GM23248 (cell line): ENCODE data around the gene CES3. TPM values are rescaled to one million over a fixed set of nuclear protein-coding genes. Genes with fewer than 3 reads are reported as not detected.

ENCODE experiments used
- DNase-seq: peaks from one replicate; pipeline ENCODE4 v3.0.0-alpha.2; 2015
- H2AFZ ChIP-seq: fragments of 200-600 bp; sonication (generic); 2 replicates; pipeline ENCODE4 v1.6.1; 2016; ENCODE audit warnings: antibody characterized with exemption
- H3F3A ChIP-seq: fragments of 200-600 bp; sonication (generic); 2 replicates; pipeline ENCODE4 v1.6.1; 2016; ENCODE audit warnings: mild to moderate bottlenecking, antibody characterized with exemption, mixed run types; ENCODE audit not compliant: insufficient read depth
- H3K27ac ChIP-seq: fragments of 200-600 bp; sonication (generic); 2 replicates; pipeline ENCODE4 v1.5.1; 2016; ENCODE audit warnings: mild to moderate bottlenecking
- H3K27me3 ChIP-seq: fragments of 200-600 bp; sonication (generic); replicated peaks from 2 replicates; pipeline ENCODE4 v1.6.1; 2016; ENCODE audit warnings: mild to moderate bottlenecking; ENCODE audit not compliant: insufficient read depth
- H3K36me3 ChIP-seq: fragments of 200-600 bp; sonication (generic); 2 replicates; pipeline ENCODE4 v1.6.1; 2016; ENCODE audit warnings: low read depth, mild to moderate bottlenecking
- H3K4me1 ChIP-seq: fragments of 200-600 bp; sonication (generic); 2 replicates; pipeline ENCODE4 v1.6.1; 2016; ENCODE audit warnings: mild to moderate bottlenecking; ENCODE audit not compliant: insufficient read depth
- H3K4me2 ChIP-seq: fragments of 200-600 bp; sonication (generic); one replicate; pipeline ENCODE4 v1.6.1; 2016; ENCODE audit warnings: mild to moderate bottlenecking; ENCODE audit not compliant: unreplicated experiment
- H3K4me3 ChIP-seq: fragments of 200-600 bp; sonication (generic); 2 replicates; pipeline ENCODE4 v1.5.1; 2016; ENCODE audit warnings: mild to moderate bottlenecking
- H3K79me2 ChIP-seq: fragments of 200-600 bp; sonication (generic); 2 replicates; pipeline ENCODE4 v1.6.1; 2016; ENCODE audit warnings: mild to moderate bottlenecking; ENCODE audit not compliant: insufficient read depth
- H3K9ac ChIP-seq: fragments of 200-600 bp; sonication (generic); 2 replicates; pipeline ENCODE4 v1.6.1; 2016; ENCODE audit warnings: mild to moderate bottlenecking
- H3K9me2 ChIP-seq: fragments of 200-600 bp; sonication (generic); 2 replicates; pipeline ENCODE4 v1.6.1; 2016; ENCODE audit warnings: mixed run types, mild to moderate bottlenecking, moderate library complexity; ENCODE audit not compliant: insufficient read depth
- H3K9me3 ChIP-seq: fragments of 200-600 bp; sonication (generic); one replicate; pipeline ENCODE4 v1.6.1; 2017; ENCODE audit warnings: low read depth
- H4K20me1 ChIP-seq: fragments of 200-600 bp; sonication (generic); 2 replicates; pipeline ENCODE4 v1.6.0; 2016; ENCODE audit not compliant: insufficient read depth
- EZH2 ChIP-seq: fragments of 200-600 bp; sonication (generic); IDR thresholded peaks from 2 replicates; pipeline ENCODE4 v1.6.1; 2018; ENCODE audit warnings: antibody characterized with exemption, mild to moderate bottlenecking; ENCODE audit not compliant: insufficient read depth, poor library complexity, severe bottlenecking
- EZH2phosphoT487 ChIP-seq: fragments of 200-600 bp; sonication (generic); IDR thresholded peaks from 2 replicates; pipeline ENCODE4 v1.6.1; 2018; ENCODE audit warnings: antibody characterized with exemption, moderate library complexity, mild to moderate bottlenecking, low read depth; ENCODE audit not compliant: insufficient read depth
- WGBS, 2 experiments: methylation state at CpG; one replicate each; pipeline ENCODE4 v1.1.6; 2015 to 2017; ENCODE audit warnings: low lambda C conversion rate in 2 of 2, low coverage in 1 of 2; ENCODE audit errors: missing lambda C conversion rate in 2 of 2; 5-methylcytosine and 5-hydroxymethylcytosine counted together
- in situ Hi-C: fragments of 300-500 bp; cut with MboI; formaldehyde crosslinking; loops from 2 replicates; pipeline ENCODE4 v1.15.0; 2020
- polyA plus RNA-seq: library from polyadenylated mRNA; unstranded; fragments of >200 nt; fragmentation: Nextera tagmentation; extraction: Ambion mirVana; gene quantifications from 2 replicates; pipeline ENCODE4 v1.2.1, GENCODE V29; 2016
- total RNA-seq: library from RNA; depleted of rRNA; stranded (reverse); fragments of >200 nt; shearing (Covaris generic); gene quantifications from 2 replicates; pipeline ENCODE4 v1.2.3, GENCODE V29; 2014

Gene CES3
- total and polyA plus RNA-seq, 2 experiments from 2014 or later = not detected

- H3K9ac ChIP-seq = peak within 1 kb of the TSS; percentile 62
Observed at GRCh38 chr16:66925322-66925840, 35.7 kb upstream of the CES3 start, which contains the start of gene RRAD. TSS of gene RRAD (minus strand) at chr16:66925535. CDS start at chr16:66925179, 356 bp downstream.

GRCh38 chr16:66926171-66926947, 34.7 kb upstream of the CES3 start:
- 64 to 79% methylated on average over 5 of the region's 5 CpGs for WGBS, 2 experiments
- Histone ChIP-seq H3K4me2 (peak overlapping the region; percentile 57), H3K9ac (peak overlapping the region; percentile 62), H4K20me1 (no peaks in the 10 kb centered on the region), H2AFZ (no peak overlapping the region), H3K27ac (peak overlapping the region; percentile 74), H3K9me2 (no peaks in the 10 kb centered on the region), H3F3A (peaks cover 30% of the 10 kb centered on the region), H3K4me1 (peaks cover 26% of the 10 kb centered on the region), H3K9me3 (no peaks in the 10 kb centered on the region), H3K27me3 (peaks cover 10% of the 10 kb centered on the region), H3K79me2 (no peaks in the 10 kb centered on the region), H3K4me3 (no peak overlapping the region), H3K36me3 (no peaks in the 10 kb centered on the region)
- in situ Hi-C loops = no loop called here
- DNase-seq = peak; percentile 26
- TF ChIP-seq EZH2phosphoT487 (no peak), EZH2 (no peak)

More at GRCh38 chr16:66925322-66925840, 35.7 kb upstream of the CES3 start, which contains the start of gene RRAD:
- Histone ChIP-seq H3K79me2 (no peaks in the 10 kb centered on the region), H3K27me3 (peaks cover 18% of the 10 kb centered on the region), H3K27ac (peak within 1 kb of the TSS; percentile 74; the same call in 1 of the 2 replicates), H3K4me2 (peak within 1 kb of the TSS; percentile 61), H3K9me2 (no peaks in the 10 kb centered on the region), H3K4me1 (peaks cover 26% of the 10 kb centered on the region), H3K9me3 (no peaks in the 10 kb centered on the region), H3K4me3 (peak within 1 kb of the TSS; percentile 51), H4K20me1 (no peaks in the 10 kb centered on the region), H2AFZ (peak within 1 kb of the TSS; percentile 47; the same call in 1 of the 2 replicates), H3F3A (peaks cover 30% of the 10 kb centered on the region), H3K36me3 (no peaks in the 10 kb centered on the region)
- peak; percentile 54 for DNase-seq
- TF ChIP-seq EZH2phosphoT487 = peak; percentile 48
- TF ChIP-seq EZH2 = peak; percentile 72
- in situ Hi-C loops = no loop called here
- WGBS, 2 experiments = 9 to 14% methylated on average over 27 to 41 of the region's 42 CpGs

- Histone ChIP-seq H3K27ac (peak overlapping the region; percentile 74), H3K27me3 (peaks cover 7% of the 10 kb centered on the region)
Observed at GRCh38 chr16:66926961-66927436, 34.1 kb upstream of the CES3 start.

DNA sequence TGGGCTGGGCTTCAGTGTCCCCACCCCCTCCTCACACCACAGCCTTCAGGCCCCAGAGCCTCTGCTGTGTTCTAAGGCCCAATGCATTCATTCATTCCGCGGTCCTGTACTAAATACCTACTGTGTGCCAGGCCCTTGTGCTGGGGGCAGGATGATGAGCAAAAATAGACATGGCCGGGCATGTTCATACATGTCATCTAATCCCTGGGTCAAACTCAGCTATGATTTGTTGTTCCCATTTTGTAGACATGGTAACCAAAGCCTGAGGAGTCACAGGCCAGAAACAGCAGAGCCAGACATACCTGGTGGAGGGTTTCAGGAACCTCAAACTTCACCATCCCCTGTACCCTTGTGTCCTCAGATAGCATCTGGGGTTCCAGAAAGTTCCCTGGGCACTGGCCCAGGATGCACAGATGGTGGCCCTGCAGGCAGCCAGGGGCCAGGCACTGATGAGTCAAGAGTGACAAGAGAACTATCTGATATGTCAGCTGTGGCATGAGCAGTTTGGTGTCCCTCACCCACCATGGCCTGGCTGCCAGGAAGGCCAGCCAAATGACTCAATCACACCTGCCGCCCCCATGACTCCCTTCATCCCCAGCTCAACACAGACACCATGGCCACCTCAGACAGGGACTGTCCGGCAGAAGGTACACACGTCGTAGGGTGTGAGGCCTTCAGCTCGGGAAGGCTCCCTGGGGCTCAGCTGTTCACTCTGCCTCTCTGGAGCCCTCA, 33.0 kb upstream of the CES3 start:
- peak overlapping the region; percentile 57 for H3K4me2 ChIP-seq
- TF ChIP-seq EZH2phosphoT487 = no peak
- no peak for TF ChIP-seq EZH2
- H3K27ac ChIP-seq = peak overlapping the region; percentile 74
- no peak overlapping the region for H3K4me3 ChIP-seq
- WGBS, 2 experiments = 82 to 84% methylated on average over 8 of the region's 8 CpGs
- H4K20me1 ChIP-seq = no peaks in the 10 kb centered on the region
- peaks cover 4% of the 10 kb centered on the region; the same call in 1 of the 2 replicates for H3K79me2 ChIP-seq
- H3K36me3 ChIP-seq = no peaks in the 10 kb centered on the region
- no peak overlapping the region for H2AFZ ChIP-seq
- in situ Hi-C loops = no loop called here
- no peaks in the 10 kb centered on the region for H3K9me3 ChIP-seq
- peaks cover 7% of the 10 kb centered on the region for H3K27me3 ChIP-seq
- no peaks in the 10 kb centered on the region for H3K9me2 ChIP-seq
- H3K4me1 ChIP-seq = peaks cover 31% of the 10 kb centered on the region
- peak; percentile 70 for DNase-seq
- H3F3A ChIP-seq = peaks cover 30% of the 10 kb centered on the region
- H3K9ac ChIP-seq = peak overlapping the region; percentile 62

More at GRCh38 chr16:66926961-66927436, 34.1 kb upstream of the CES3 start:
- Histone ChIP-seq H2AFZ (no peak overlapping the region), H3K4me2 (peak overlapping the region; percentile 57), H3F3A (peaks cover 30% of the 10 kb centered on the region), H3K4me1 (peaks cover 26% of the 10 kb centered on the region), H3K4me3 (no peak overlapping the region), H3K36me3 (no peaks in the 10 kb centered on the region), H4K20me1 (no peaks in the 10 kb centered on the region), H3K9me2 (no peaks in the 10 kb centered on the region), H3K9ac (peak overlapping the region; percentile 62), H3K9me3 (no peaks in the 10 kb centered on the region), H3K79me2 (no peaks in the 10 kb centered on the region)
- 18 to 26% methylated on average over 3 of the region's 3 CpGs for WGBS, 2 experiments
- in situ Hi-C loops = no loop called here
- peak; percentile 94 for DNase-seq
- TF ChIP-seq EZH2phosphoT487 (peak; percentile 68; the same call in 1 of the 2 replicates), EZH2 (no peak)
